H9 (cell line): ENCODE data around the gene DCT. TPM values are rescaled to one million over a fixed set of nuclear protein-coding genes. Genes with fewer than 3 reads are reported as not detected.

Experiments
- DNase-seq: peaks from one replicate; pipeline ENCODE4 v3.0.0-alpha.2; 2017
- H2AFZ ChIP-seq: one replicate; pipeline ENCODE4 v1.6.1; 2013; ENCODE audit warnings: mild to moderate bottlenecking, low read length, control low read depth, moderate library complexity
- H2AK5ac ChIP-seq: 2 replicates; pipeline ENCODE4 v1.6.1; 2013; ENCODE audit warnings: low read length, control low read depth, mixed read lengths; ENCODE audit not compliant: insufficient read length
- H2BK120ac ChIP-seq: one replicate; pipeline ENCODE4 v1.6.1; 2013; ENCODE audit warnings: low read depth, mild to moderate bottlenecking, low read length, control low read depth, inconsistent platforms; ENCODE audit not compliant: poor library complexity, severe bottlenecking
- H2BK12ac ChIP-seq: 2 replicates; pipeline ENCODE4 v1.6.1; 2013; ENCODE audit warnings: low read length, control low read depth, mixed read lengths, low read depth; ENCODE audit not compliant: insufficient read length
- H2BK15ac ChIP-seq: 2 replicates; pipeline ENCODE4 v1.6.1; 2013; ENCODE audit warnings: low read depth, low read length, control low read depth
- H2BK20ac ChIP-seq: one replicate; pipeline ENCODE4 v1.6.1; 2013; ENCODE audit warnings: low read depth, mild to moderate bottlenecking, low read length, control low read depth, inconsistent platforms; ENCODE audit not compliant: poor library complexity, severe bottlenecking
- H2BK5ac ChIP-seq: 2 replicates; pipeline ENCODE4 v1.6.1; 2013; ENCODE audit warnings: low read length, control low read depth, mixed read lengths; ENCODE audit not compliant: insufficient read length
- H3K14ac ChIP-seq: 2 replicates; pipeline ENCODE4 v1.6.1; 2013; ENCODE audit warnings: low read length, control low read depth; ENCODE audit not compliant: insufficient read depth
- H3K18ac ChIP-seq: 2 replicates; pipeline ENCODE4 v1.6.1; 2013; ENCODE audit warnings: low read depth, mild to moderate bottlenecking, mixed read lengths, low read length, control low read depth; ENCODE audit not compliant: insufficient read length
- H3K23ac ChIP-seq: 2 replicates; pipeline ENCODE4 v1.6.1; 2013; ENCODE audit warnings: low read length, control low read depth, mixed read lengths, low read depth; ENCODE audit not compliant: insufficient read length
- H3K23me2 ChIP-seq: 2 replicates; pipeline ENCODE4 v1.6.1; 2013; ENCODE audit warnings: low read depth, mild to moderate bottlenecking, mixed read lengths, low read length, control low read depth; ENCODE audit not compliant: insufficient read length, poor library complexity, severe bottlenecking
- H3K27ac ChIP-seq: 2 replicates; pipeline ENCODE4 v1.5.1; 2013; ENCODE audit warnings: low read length, control low read depth, mixed read lengths, low read depth; ENCODE audit not compliant: insufficient read length
- H3K27me3 ChIP-seq: 2 replicates; pipeline ENCODE4 v1.6.1; 2013; ENCODE audit warnings: low read length, control low read depth, inconsistent platforms; ENCODE audit not compliant: insufficient read depth
- H3K4ac ChIP-seq: 2 replicates; pipeline ENCODE4 v1.6.1; 2013; ENCODE audit warnings: low read depth, mild to moderate bottlenecking, control low read depth, inconsistent platforms, low read length, moderate library complexity
- H3K4me1 ChIP-seq: 2 replicates; pipeline ENCODE4 v1.6.1; 2013; ENCODE audit warnings: low read length, control low read depth, inconsistent platforms; ENCODE audit not compliant: insufficient read depth
- H3K4me2 ChIP-seq: 2 replicates; pipeline ENCODE4 v1.6.1; 2013; ENCODE audit warnings: low read length, control low read depth, mixed read lengths; ENCODE audit not compliant: insufficient read length, insufficient read depth
- H3K56ac ChIP-seq: 2 replicates; pipeline ENCODE4 v1.6.1; 2013; ENCODE audit warnings: low read depth, mild to moderate bottlenecking, mixed read lengths, low read length, control low read depth; ENCODE audit not compliant: insufficient read length
- H3K79me1 ChIP-seq: 2 replicates; pipeline ENCODE4 v1.6.1; 2013; ENCODE audit warnings: low read depth, mild to moderate bottlenecking, moderate library complexity, low read length, control low read depth, inconsistent platforms; ENCODE audit not compliant: insufficient read depth, poor library complexity, severe bottlenecking
- H3K79me2 ChIP-seq: 2 replicates; pipeline ENCODE4 v1.6.1; 2013; ENCODE audit warnings: low read length, control low read depth, inconsistent platforms; ENCODE audit not compliant: insufficient read depth
- H3K9ac ChIP-seq: 2 replicates; pipeline ENCODE4 v1.6.1; 2013; ENCODE audit warnings: low read length, control low read depth, mixed read lengths; ENCODE audit not compliant: insufficient read length; ENCODE audit errors: extremely low read depth
- H3K9me3 ChIP-seq: one replicate; pipeline ENCODE4 v1.6.1; 2013; ENCODE audit warnings: low read depth, low read length, inconsistent platforms; ENCODE audit not compliant: control insufficient read depth
- H3T11ph ChIP-seq: one replicate; pipeline ENCODE4 v1.6.1; 2013; ENCODE audit warnings: mild to moderate bottlenecking, low read length, control low read depth, inconsistent platforms
- H4K20me1 ChIP-seq: one replicate; pipeline ENCODE4 v1.6.1; 2013; ENCODE audit not compliant: control insufficient read depth, insufficient read length, insufficient read depth
- H4K5ac ChIP-seq: 2 replicates; pipeline ENCODE4 v1.6.1; 2013; ENCODE audit warnings: low read depth, mild to moderate bottlenecking, mixed read lengths, low read length, control low read depth; ENCODE audit not compliant: insufficient read length
- H4K8ac ChIP-seq: replicated peaks from 2 replicates; pipeline ENCODE4 v1.6.1; 2013; ENCODE audit warnings: low read length, control low read depth, mixed read lengths, low read depth; ENCODE audit not compliant: insufficient read length
- H4K91ac ChIP-seq: 2 replicates; pipeline ENCODE4 v1.6.1; 2013; ENCODE audit warnings: low read depth, mild to moderate bottlenecking, moderate library complexity, mixed read lengths, low read length, control low read depth; ENCODE audit not compliant: insufficient read length
- H3K27ac Mint-ChIP-seq, 3 experiments: 2 replicates in 2 of 3; 3 replicates in 1 of 3; pipeline ENCODE4 v1.8.0; 2020 to 2021; ENCODE audit warnings: mixed read lengths in 3 of 3, mild to moderate bottlenecking in 1 of 3, moderate library complexity in 1 of 3
- H3K27me3 Mint-ChIP-seq: 2 replicates; pipeline ENCODE4 v1.8.0; 2021; ENCODE audit warnings: low read depth, mild to moderate bottlenecking, moderate library complexity, mixed read lengths
- H3K36me3 Mint-ChIP-seq, 3 experiments: 2 replicates in 2 of 3; 3 replicates in 1 of 3; pipeline ENCODE4 v1.8.0; 2020 to 2021; ENCODE audit warnings: low read depth in 3 of 3, mixed read lengths in 3 of 3; ENCODE audit not compliant: insufficient read depth in 1 of 3
- H3K4me1 Mint-ChIP-seq, 2 experiments: 2 replicates each; pipeline ENCODE4 v1.8.0; 2020; ENCODE audit warnings: mixed read lengths in 2 of 2
- H3K4me3 Mint-ChIP-seq, 2 experiments: 2 replicates in 1 of 2; 3 replicates in 1 of 2; pipeline ENCODE4 v1.8.0; 2020 to 2021; ENCODE audit warnings: mild to moderate bottlenecking in 2 of 2, mixed read lengths in 2 of 2, moderate library complexity in 1 of 2
- H3K9me3 Mint-ChIP-seq, 2 experiments: 2 replicates in 1 of 2; 3 replicates in 1 of 2; pipeline ENCODE4 v1.8.0; 2020; ENCODE audit warnings: mild to moderate bottlenecking in 2 of 2, mixed read lengths in 2 of 2, moderate library complexity in 1 of 2
- CTCF ChIP-seq: fragments of 200-600 bp; sonication (generic); conservative IDR thresholded peaks from 3 replicates; pipeline ENCODE4 v1.8.0; 2021; ENCODE audit warnings: antibody characterized with exemption, mild to moderate bottlenecking
- WGBS: extraction: QIAGEN DNeasy Blood & Tissue Kit; methylation state at CpG from one replicate; pipeline ENCODE4 v1.1.7; 2013; ENCODE audit warnings: missing lambda C conversion rate, low lambda C conversion rate, mixed read lengths; ENCODE audit not compliant: insufficient read length; ENCODE audit errors: extremely low coverage; 5-methylcytosine and 5-hydroxymethylcytosine counted together
- total RNA-seq: library from RNA; stranded (reverse); gene quantifications from 2 replicates; pipeline ENCODE4 v1.2.1, GENCODE V29; 2021

DCT gene
- total RNA-seq, 1 experiment from 2014 or later = not detected

GRCh38 chr13:94415500-94416237 lies 63.8 kb downstream of the DCT start:
- Histone ChIP-seq H2AK5ac (no peak overlapping the region), H2BK12ac (no peak overlapping the region), H3K23ac (no peak overlapping the region), H3K18ac (no peak overlapping the region), H2BK20ac (no peak overlapping the region), H4K5ac (no peak overlapping the region), H4K91ac (no peak overlapping the region), H3K79me1 (no peaks in the 10 kb centered on the region), H3K14ac (no peak overlapping the region), H2BK15ac (no peak overlapping the region), H3K79me2 (no peaks in the 10 kb centered on the region), H3K4me2 (no peak overlapping the region), H3K23me2 (no peaks in the 10 kb centered on the region), H3K9me3 (no peaks in the 10 kb centered on the region), H3K4ac (no peak overlapping the region), H4K8ac (no peak overlapping the region), H2BK120ac (no peak overlapping the region), H3K4me1 (no peaks in the 10 kb centered on the region; the same call in 1 of the 2 replicates), H3T11ph (no peak overlapping the region), H2AFZ (no peak overlapping the region), H3K27me3 (no peaks in the 10 kb centered on the region), H4K20me1 (no peaks in the 10 kb centered on the region), H2BK5ac (no peak overlapping the region), H3K56ac (no peak overlapping the region), H3K9ac (no peak overlapping the region), H3K27ac (no peak overlapping the region)
- Mint-ChIP-seq H3K36me3 (no peaks in the 10 kb centered on the region; a peak in 1 of 7 replicates), H3K27me3 (no peaks in the 10 kb centered on the region), H3K27ac (no peak overlapping the region), H3K4me1 (peaks cover 12 to 13% of the 10 kb centered on the region in 2 experiments), H3K4me3 (no peak overlapping the region), H3K9me3 (peaks cover 3 to 6% of the 10 kb centered on the region in 2 experiments; a peak in 3 of 5 replicates)
- no peak for TF ChIP-seq CTCF
- WGBS = no CpG with 5 or more reads among the region's 7 CpGs
- no peak for DNase-seq
